C4-2B (cell line): ENCODE data around the gene LOXL3.
"Not testable (repeated sequence)": the region's sequence is repeated elsewhere in the genome, so short reads cannot be mapped to it uniquely, and the experiment has no call there.

Experiments
- H3K27ac ChIP-seq: fragments of 450-650 bp; 2 replicates; pipeline ENCODE4 v1.5.1; 2017
- CTCF ChIP-seq: fragments of 450-650 bp; conservative IDR thresholded peaks from 2 replicates; pipeline ENCODE4 v1.5.1; 2017; ENCODE audit warnings: mild to moderate bottlenecking
- ZFX ChIP-seq: fragments of 450-650 bp; IDR thresholded peaks from 2 replicates; pipeline ENCODE4 v1.6.1; 2017

The LOXL3 gene

GRCh38 chr2:74564222-74564621 is 10.5 kb upstream of the LOXL3 start:
- no peak for TF ChIP-seq CTCF
- no peak for TF ChIP-seq ZFX
- H3K27ac ChIP-seq = no peak overlapping the region

- no peak overlapping the region for H3K27ac ChIP-seq
- no peak for TF ChIP-seq ZFX
- TF ChIP-seq CTCF = no peak
Observed at GRCh38 chr2:74562126-74562775, 8.5 kb upstream of the LOXL3 start.

- not testable (repeated sequence) for H3K27ac ChIP-seq
Observed at GRCh38 chr2:74561022-74561421, 7.3 kb upstream of the LOXL3 start.

GRCh38 chr2:74560591-74560990 is 6.8 kb upstream of the LOXL3 start:
- H3K27ac ChIP-seq = no peak overlapping the region
- TF ChIP-seq CTCF (no peak), ZFX (no peak)

- no peak overlapping the region for H3K27ac ChIP-seq
- TF ChIP-seq CTCF (no peak), ZFX (no peak)
Observed at GRCh38 chr2:74559912-74560311, 6.2 kb upstream of the LOXL3 start.

- no peak for TF ChIP-seq CTCF
- no peak for TF ChIP-seq ZFX
- H3K27ac ChIP-seq = no peak overlapping the region
Observed at GRCh38 chr2:74558284-74559230, 4.8 kb upstream of the LOXL3 start.

GRCh38 chr2:74556831-74557370 is 3.2 kb upstream of the LOXL3 start:
- no peak overlapping the region for H3K27ac ChIP-seq
- TF ChIP-seq CTCF (no peak), ZFX (no peak)
